Neural progenitor cell (in vitro differentiated cells): ENCODE results near the gene TTYH3. TPM values are rescaled to one million over a fixed set of nuclear protein-coding genes. Genes with fewer than 3 reads are reported as not detected.
A peak's percentile ranks its signal among the peaks of the same experiment; 100 is the strongest.

ENCODE experiments used
- DNase-seq: peaks from one replicate; pipeline ENCODE4 v3.0.0-alpha.2; 2016; ENCODE audit warnings: low spot score
- H2AFZ ChIP-seq: fragments of 200-600 bp; sonication (generic); replicated peaks from 2 replicates; pipeline ENCODE4 v1.6.1; 2016; ENCODE audit warnings: antibody characterized with exemption
- H3F3A ChIP-seq: fragments of 200-600 bp; sonication (generic); 2 replicates; pipeline ENCODE4 v1.6.1; 2016; ENCODE audit warnings: antibody characterized with exemption, low read depth
- H3K27ac ChIP-seq: fragments of 200-600 bp; sonication (generic); 2 replicates; pipeline ENCODE4 v1.5.1; 2016; ENCODE audit warnings: mild to moderate bottlenecking
- H3K27me3 ChIP-seq: fragments of 200-600 bp; sonication (generic); 2 replicates; pipeline ENCODE4 v1.6.1; 2016; ENCODE audit warnings: mild to moderate bottlenecking, moderate library complexity
- H3K36me3 ChIP-seq: fragments of 200-600 bp; sonication (generic); 2 replicates; pipeline ENCODE4 v1.5.1; 2016
- H3K4me1 ChIP-seq: fragments of 200-600 bp; sonication (generic); 2 replicates; pipeline ENCODE4 v1.6.1; 2016; ENCODE audit warnings: mixed run types
- H3K4me2 ChIP-seq: fragments of 200-600 bp; sonication (generic); 2 replicates; pipeline ENCODE4 v1.6.1; 2016
- H3K4me3 ChIP-seq: fragments of 200-600 bp; sonication (generic); 2 replicates; pipeline ENCODE4 v1.5.1; 2016
- H3K79me2 ChIP-seq: fragments of 200-600 bp; sonication (generic); 2 replicates; pipeline ENCODE4 v1.6.1; 2016; ENCODE audit warnings: low read depth
- H3K9ac ChIP-seq: fragments of 200-600 bp; sonication (generic); 2 replicates; pipeline ENCODE4 v1.6.1; 2016
- H3K9me3 ChIP-seq: fragments of 200-600 bp; sonication (generic); 2 replicates; pipeline ENCODE4 v1.5.1; 2016; ENCODE audit warnings: low read depth
- H4K20me1 ChIP-seq: fragments of 200-600 bp; sonication (generic); 2 replicates; pipeline ENCODE4 v1.6.1; 2016; ENCODE audit warnings: low read depth
- H3K27ac Mint-ChIP-seq: 3 replicates; pipeline ENCODE4 v1.8.0; 2021; ENCODE audit warnings: mixed read lengths
- H3K27me3 Mint-ChIP-seq: 2 replicates; pipeline ENCODE4 v1.8.0; 2022; ENCODE audit warnings: low read depth, mild to moderate bottlenecking, inconsistent platforms, moderate library complexity, mixed read lengths; ENCODE audit not compliant: insufficient read depth
- H3K36me3 Mint-ChIP-seq: 3 replicates; pipeline ENCODE4 v1.8.0; 2021; ENCODE audit warnings: mixed read lengths
- H3K4me1 Mint-ChIP-seq: 3 replicates; pipeline ENCODE4 v1.8.0; 2021; ENCODE audit warnings: mixed read lengths
- H3K4me3 Mint-ChIP-seq: 3 replicates; pipeline ENCODE4 v1.8.0; 2021; ENCODE audit warnings: mild to moderate bottlenecking, moderate library complexity, mixed read lengths
- H3K9me3 Mint-ChIP-seq: 3 replicates; pipeline ENCODE4 v1.8.0; 2020; ENCODE audit warnings: mixed read lengths
- EZH2 ChIP-seq: fragments of 200-600 bp; sonication (generic); IDR thresholded peaks from 2 replicates; pipeline ENCODE4 v1.6.1; 2017; ENCODE audit warnings: antibody characterized with exemption, mild to moderate bottlenecking, moderate library complexity
- EZH2phosphoT487 ChIP-seq: fragments of 200-600 bp; sonication (generic); IDR thresholded peaks from 2 replicates; pipeline ENCODE4 v1.6.1; 2017; ENCODE audit warnings: antibody characterized with exemption
- total RNA-seq: library from RNA; depleted of rRNA; stranded (reverse); fragments of >200 nt; gene quantifications from 2 replicates; pipeline ENCODE4 v1.2.3, GENCODE V29; 2015; ENCODE audit warnings: low replicate concordance
- TF ChIP-seq, protein P1 (sequence below): fragments of 200-600 bp; sonication (generic); IDR thresholded peaks from 2 replicates; pipeline ENCODE4 v1.5.1; 2017; ENCODE audit warnings: antibody characterized with exemption, mild to moderate bottlenecking

The TTYH3 gene
- total RNA-seq, 1 donor from 2014 or later = 13.2 TPM

DNA sequence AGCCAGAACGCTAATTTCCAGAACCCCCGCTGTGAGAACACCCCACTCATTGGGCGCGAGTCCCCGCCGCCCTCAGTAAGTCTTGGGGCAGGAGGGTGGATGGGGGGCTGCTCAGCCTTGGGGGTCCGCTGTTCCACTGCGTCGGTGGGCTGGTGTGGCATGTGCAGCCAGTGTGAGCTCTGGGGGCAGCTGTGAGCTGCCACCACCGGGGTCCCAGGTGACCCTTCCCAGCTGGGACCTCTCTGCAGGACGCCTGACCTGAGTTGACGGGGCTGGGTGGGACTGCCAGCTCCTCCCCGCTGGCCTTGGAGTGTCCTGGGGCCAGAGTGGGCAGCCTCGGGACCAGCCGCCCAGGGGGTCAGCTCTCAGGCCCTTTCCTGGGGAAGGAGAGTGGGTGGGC is 27.2 kb downstream of the TTYH3 start:
- H3K79me2 ChIP-seq = no peaks in the 10 kb centered on the region
- Mint-ChIP-seq H3K9me3 (no peaks in the 10 kb centered on the region), H3K27me3 (peaks cover 6% of the 10 kb centered on the region), H3K36me3 (peaks cover 4% of the 10 kb centered on the region), H3K27ac (no peak overlapping the region), H3K4me3 (no peak overlapping the region), H3K4me1 (no peaks in the 10 kb centered on the region)
- H3K9me3 ChIP-seq = no peaks in the 10 kb centered on the region
- TF ChIP-seq, protein P1, sequence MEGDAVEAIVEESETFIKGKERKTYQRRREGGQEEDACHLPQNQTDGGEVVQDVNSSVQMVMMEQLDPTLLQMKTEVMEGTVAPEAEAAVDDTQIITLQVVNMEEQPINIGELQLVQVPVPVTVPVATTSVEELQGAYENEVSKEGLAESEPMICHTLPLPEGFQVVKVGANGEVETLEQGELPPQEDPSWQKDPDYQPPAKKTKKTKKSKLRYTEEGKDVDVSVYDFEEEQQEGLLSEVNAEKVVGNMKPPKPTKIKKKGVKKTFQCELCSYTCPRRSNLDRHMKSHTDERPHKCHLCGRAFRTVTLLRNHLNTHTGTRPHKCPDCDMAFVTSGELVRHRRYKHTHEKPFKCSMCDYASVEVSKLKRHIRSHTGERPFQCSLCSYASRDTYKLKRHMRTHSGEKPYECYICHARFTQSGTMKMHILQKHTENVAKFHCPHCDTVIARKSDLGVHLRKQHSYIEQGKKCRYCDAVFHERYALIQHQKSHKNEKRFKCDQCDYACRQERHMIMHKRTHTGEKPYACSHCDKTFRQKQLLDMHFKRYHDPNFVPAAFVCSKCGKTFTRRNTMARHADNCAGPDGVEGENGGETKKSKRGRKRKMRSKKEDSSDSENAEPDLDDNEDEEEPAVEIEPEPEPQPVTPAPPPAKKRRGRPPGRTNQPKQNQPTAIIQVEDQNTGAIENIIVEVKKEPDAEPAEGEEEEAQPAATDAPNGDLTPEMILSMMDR = no peak
- TF ChIP-seq EZH2 (no peak), EZH2phosphoT487 (no peak)
- no peak for DNase-seq
- H3K36me3 ChIP-seq = no peaks in the 10 kb centered on the region
- H3K4me2 ChIP-seq = no peak overlapping the region
- H2AFZ ChIP-seq = no peak overlapping the region
- H3K4me3 ChIP-seq = no peak overlapping the region
- no peaks in the 10 kb centered on the region for H3K4me1 ChIP-seq
- no peak overlapping the region for H3K9ac ChIP-seq
- H3F3A ChIP-seq = no peaks in the 10 kb centered on the region
- H4K20me1 ChIP-seq = no peaks in the 10 kb centered on the region
- no peak overlapping the region for H3K27ac ChIP-seq
- no peaks in the 10 kb centered on the region for H3K27me3 ChIP-seq

DNA sequence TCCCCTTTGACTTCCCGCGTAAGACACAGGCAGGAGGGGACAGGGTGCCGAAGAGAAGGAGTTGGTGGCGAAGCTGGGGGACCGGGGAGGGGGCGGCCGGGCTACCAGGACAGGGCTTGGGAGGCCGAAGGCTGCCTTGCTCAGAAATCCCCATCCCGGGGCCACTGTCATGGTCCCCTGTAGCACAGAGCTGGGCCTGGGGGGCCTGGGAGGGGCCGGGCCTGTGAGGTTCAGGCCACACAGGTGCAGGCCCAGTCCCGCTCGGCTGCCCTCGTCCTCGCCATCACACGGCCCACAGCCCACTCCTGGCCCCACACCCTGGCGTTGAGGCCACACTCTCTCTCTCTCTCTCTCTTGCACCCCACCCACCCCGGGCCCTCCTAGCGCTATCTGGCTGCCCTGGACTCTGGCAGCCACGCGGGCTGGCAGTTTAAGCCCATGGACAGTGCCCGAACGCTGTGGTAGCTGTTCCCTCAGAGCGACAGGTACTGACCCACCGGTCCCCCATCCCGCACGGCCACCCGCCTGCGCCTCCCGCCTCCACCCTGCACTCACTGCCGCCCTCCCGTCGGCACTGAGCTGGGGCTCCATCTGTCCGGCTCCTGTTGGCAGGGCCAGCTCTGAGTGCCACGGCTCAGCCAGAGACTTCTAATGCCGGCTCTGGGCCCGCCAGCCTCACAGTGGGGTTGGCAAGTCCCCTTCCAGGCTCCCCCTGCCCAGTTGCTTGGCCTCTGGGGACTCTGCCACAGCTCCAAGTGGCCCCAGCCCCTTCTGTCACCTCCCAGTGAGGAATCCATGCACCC is 28.0 kb downstream of the TTYH3 start:
- no peaks in the 10 kb centered on the region for H3K27me3 ChIP-seq
- no peak overlapping the region for H2AFZ ChIP-seq
- no peaks in the 10 kb centered on the region for H4K20me1 ChIP-seq
- TF ChIP-seq EZH2phosphoT487 = no peak
- TF ChIP-seq, protein P1 = no peak
- TF ChIP-seq EZH2 = no peak
- DNase-seq = no peak
- H3K9ac ChIP-seq = no peak overlapping the region
- Mint-ChIP-seq H3K27me3 (peaks cover 6% of the 10 kb centered on the region), H3K4me3 (no peak overlapping the region), H3K4me1 (no peaks in the 10 kb centered on the region), H3K9me3 (no peaks in the 10 kb centered on the region), H3K36me3 (peaks cover 6% of the 10 kb centered on the region), H3K27ac (no peak overlapping the region)
- H3K27ac ChIP-seq = no peak overlapping the region
- no peak overlapping the region for H3K4me2 ChIP-seq
- no peaks in the 10 kb centered on the region for H3F3A ChIP-seq
- H3K79me2 ChIP-seq = no peaks in the 10 kb centered on the region
- no peaks in the 10 kb centered on the region for H3K36me3 ChIP-seq
- no peak overlapping the region for H3K4me3 ChIP-seq
- no peaks in the 10 kb centered on the region for H3K4me1 ChIP-seq
- H3K9me3 ChIP-seq = no peaks in the 10 kb centered on the region

DNA sequence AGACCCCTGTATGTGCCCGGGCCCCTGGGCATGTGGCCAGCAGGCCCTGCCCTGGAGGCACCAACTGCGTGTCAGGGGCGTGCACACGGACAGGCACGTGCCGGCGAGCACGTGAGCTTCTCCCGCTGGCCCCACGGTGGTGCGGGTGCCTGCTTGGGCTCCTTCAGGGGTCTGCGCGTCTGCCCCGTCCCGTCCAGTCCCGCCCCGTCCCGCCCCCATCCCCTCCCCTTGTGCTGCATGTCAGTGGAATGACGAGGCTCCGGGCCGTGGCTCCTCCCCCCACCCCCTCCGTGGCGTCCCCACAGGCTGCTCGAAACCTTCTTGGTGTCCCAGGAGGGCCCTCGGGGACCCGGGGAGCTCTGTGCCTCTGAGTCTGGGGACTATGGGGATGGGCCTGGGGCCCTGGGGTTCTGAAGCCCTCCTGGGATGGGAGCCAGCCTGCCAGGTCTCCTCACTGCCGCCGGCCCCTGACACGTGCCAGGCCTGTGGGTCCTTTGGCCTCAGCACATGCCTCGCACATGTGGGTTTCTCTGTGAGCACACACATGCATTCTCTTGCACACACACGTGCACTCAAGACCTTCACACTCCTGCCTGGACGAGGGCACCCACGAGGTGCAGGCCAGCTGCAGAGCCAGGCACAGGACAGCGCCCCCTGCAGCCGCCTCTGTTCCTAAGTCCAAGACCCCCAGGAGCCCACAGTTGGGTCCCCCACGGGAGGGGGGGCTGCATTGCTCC is 28.7 kb downstream of the TTYH3 start:
- H3K27me3 ChIP-seq = no peaks in the 10 kb centered on the region
- peak; percentile 41 for DNase-seq
- no peaks in the 10 kb centered on the region for H3K4me1 ChIP-seq
- H3K9me3 ChIP-seq = no peaks in the 10 kb centered on the region
- H3K4me3 Mint-ChIP-seq = no peak overlapping the region
- H3F3A ChIP-seq = no peaks in the 10 kb centered on the region
- no peaks in the 10 kb centered on the region for H3K9me3 Mint-ChIP-seq
- H2AFZ ChIP-seq = no peak overlapping the region
- H3K27ac ChIP-seq = no peak overlapping the region
- H3K4me2 ChIP-seq = no peak overlapping the region
- TF ChIP-seq EZH2 = no peak
- TF ChIP-seq, protein P1 = peak; percentile 54
- peaks cover 10% of the 10 kb centered on the region for H3K27me3 Mint-ChIP-seq
- no peak overlapping the region for H3K27ac Mint-ChIP-seq
- no peak overlapping the region for H3K9ac ChIP-seq
- no peaks in the 10 kb centered on the region for H3K4me1 Mint-ChIP-seq
- peaks cover 6% of the 10 kb centered on the region for H3K36me3 Mint-ChIP-seq
- H3K36me3 ChIP-seq = no peaks in the 10 kb centered on the region
- H3K79me2 ChIP-seq = no peaks in the 10 kb centered on the region
- no peaks in the 10 kb centered on the region for H4K20me1 ChIP-seq
- H3K4me3 ChIP-seq = no peak overlapping the region
